Erythroblast (primary cell): Measurements from ENCODE around the gene XRCC5.

Experiments used
- GATA1 ChIP-seq: IDR thresholded peaks from 2 replicates; pipeline ENCODE4 v1.6.1; 2011; ENCODE audit warnings: low read depth, mild to moderate bottlenecking, control low read depth, low read length, moderate library complexity
- POLR2A ChIP-seq: IDR thresholded peaks from 2 replicates; pipeline ENCODE4 v1.6.1; 2011; ENCODE audit warnings: mild to moderate bottlenecking, low read length

- TF ChIP-seq POLR2A, result no peak
- TF ChIP-seq GATA1, result no peak
These were observed 83.8 kb downstream of the XRCC5 start for GRCh38 chr2:216192931-216193330.
